Sciatic nerve (tissue), 2 donors: ENCODE results near the gene FAM240B. TPM values are rescaled to one million over a fixed set of nuclear protein-coding genes. Genes with fewer than 3 reads are reported as not detected.

ENCODE experiments used
- ATAC-seq: fragments of 200-7000 bp; cut with Tn5 transposase; one replicate; pipeline ENCODE4 v1.9.1; 2020; ENCODE audit warnings: mild to moderate bottlenecking, moderate library complexity
- DNase-seq: peaks from one replicate; pipeline ENCODE4 v3.0.0-alpha.2; 2020; ENCODE audit warnings: low spot score
- intact Hi-C: fragments of 100-400 bp; cut with DNase I; formaldehyde crosslinking; loops from one replicate; pipeline ENCODE4 v1.14.2; 2022
- total RNA-seq: library from RNA; stranded (reverse); fragmentation: NEBNext Ultra II Directional; extraction: Animal tissue kit (Norgen Biotek cat#: 25700); gene quantifications from one replicate; pipeline ENCODE4 v1.2.1, GENCODE V29; 2021
- donor health status: DM: no; HTN: no; CAD: no.
- donor health status: DM: no; HTN: no; CAD: no.

FAM240B gene
- not detected for total RNA-seq

DNA sequence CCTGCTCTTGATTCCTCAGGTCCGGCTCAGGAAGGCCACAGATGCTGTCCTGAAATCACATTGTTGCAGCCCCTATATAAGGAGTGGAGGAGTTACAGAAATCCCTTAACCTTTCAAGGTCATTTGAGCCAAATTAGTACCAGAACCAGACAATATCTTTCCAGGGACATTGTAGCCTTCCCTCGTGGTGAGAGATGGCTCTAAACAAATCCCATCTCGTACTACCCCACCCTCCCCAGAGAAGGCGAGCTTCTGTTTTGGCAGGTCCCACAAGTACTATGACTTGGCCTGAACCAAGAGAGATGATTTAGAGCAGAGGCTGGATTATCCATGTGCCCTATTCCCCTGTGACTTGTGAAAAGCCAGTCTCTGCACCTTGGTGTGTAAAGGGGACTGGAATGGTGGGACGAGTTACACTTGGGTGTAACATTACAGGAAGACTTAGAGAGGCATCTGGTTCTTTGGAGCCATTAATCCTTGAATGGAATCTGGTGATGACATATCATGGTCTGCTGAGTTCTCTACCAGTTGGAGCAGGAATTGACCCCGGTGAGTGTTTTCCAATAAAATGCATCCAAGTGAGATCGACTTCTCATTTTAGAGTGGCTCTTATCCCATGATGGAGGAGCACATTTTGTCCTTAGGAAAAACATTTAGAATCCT, at the start of gene FAM240B:
TSS of gene FAM240B (minus strand) at position 51 of the 663 bp plus-strand sequence. CDS start 16,134 bp downstream, outside the sequence.
- DNase-seq (no peak), ATAC-seq (no peak)
- intact Hi-C loops = no loop called here

DNA sequence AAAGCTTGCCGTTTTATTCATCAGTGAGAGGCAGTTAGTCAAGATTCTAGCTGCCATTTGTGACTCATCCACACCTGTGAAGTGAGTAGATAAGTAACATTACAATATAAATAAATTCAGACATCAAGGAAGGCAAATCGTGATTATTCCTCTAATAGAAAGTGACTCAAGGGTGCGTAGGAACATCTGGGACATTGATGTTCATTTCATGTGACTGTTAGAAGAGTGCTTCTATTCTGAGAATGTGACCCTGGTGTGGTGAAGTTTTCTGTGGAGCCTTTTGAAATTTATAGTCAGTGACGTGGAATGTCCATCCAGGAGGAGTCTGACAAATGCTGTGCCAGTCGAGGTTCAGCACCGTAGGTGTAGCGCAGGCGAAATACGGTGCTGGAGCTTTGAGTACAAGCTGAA, 48.4 kb upstream of the FAM240B start:
- intact Hi-C loops = no loop called here
- ATAC-seq = no peak
- DNase-seq = no peak

DNA sequence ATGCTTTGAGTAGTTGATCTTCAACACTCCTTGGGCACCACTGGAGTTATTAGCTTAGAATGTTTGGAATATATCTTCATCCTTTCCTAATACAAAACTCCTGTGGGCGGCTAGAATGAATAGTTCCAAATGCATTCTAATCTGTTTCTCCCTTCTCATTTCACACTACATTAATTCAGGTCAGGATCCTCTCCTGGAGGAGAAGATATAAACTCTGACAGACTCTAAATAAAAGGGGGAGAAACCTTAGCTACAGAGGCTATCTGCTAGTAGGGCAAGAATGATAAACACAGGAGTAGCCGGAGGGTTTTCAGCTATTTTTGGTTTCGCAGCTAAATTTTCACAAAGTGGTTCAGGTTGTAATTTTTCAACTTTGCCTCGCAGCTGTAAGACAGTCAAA, 45.2 kb upstream of the FAM240B start:
- DNase-seq (no peak), ATAC-seq (no peak)
- intact Hi-C loops = no loop called here

DNA sequence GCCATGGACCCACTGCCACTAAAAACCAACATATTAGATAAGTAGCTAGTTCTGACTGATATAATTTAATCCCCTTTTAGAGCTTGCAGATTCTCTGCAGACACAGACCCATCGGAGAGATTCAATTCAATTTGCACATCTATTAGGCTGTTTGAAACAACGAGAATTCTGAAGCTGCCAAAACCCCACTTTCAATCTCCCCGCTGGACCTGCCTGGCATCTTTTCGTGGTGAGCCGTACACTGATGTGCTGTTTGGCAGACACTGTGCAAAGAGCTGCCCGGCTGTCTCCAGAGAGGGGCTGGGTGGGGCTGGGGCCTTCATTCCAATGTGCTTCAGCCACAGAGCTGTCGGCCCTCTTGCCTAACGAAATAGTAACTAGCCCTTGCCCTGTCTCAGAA, 42.1 kb upstream of the FAM240B start:
- intact Hi-C loops = no loop called here
- DNase-seq (no peak), ATAC-seq (no peak)

DNA sequence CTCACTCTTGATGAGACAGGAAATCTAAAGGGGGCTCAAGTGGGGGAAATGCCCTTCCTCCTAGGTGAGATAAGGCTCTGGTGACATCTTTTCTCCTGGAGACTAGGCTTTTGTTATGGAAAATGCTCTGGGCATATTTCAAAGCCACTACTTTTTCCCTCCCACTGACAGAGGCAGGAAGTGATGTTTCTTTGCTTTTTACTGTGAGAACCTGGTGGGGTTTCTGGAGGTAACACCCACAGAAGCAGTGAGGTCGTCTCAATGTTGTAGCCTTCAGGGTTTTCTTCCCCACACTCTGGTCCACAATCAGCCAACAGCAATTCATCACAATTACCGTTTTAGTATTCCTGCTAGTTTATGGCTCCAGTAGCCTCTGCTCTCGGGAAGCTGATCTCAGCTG, 41.4 kb upstream of the FAM240B start:
- intact Hi-C loops = no loop called here
- DNase-seq (no peak), ATAC-seq (no peak)

GRCh38 chr9:38756702-38757101, 36.8 kb upstream of the FAM240B start:
- intact Hi-C loops = no loop called here
- ATAC-seq (no peak), DNase-seq (no peak)

DNA sequence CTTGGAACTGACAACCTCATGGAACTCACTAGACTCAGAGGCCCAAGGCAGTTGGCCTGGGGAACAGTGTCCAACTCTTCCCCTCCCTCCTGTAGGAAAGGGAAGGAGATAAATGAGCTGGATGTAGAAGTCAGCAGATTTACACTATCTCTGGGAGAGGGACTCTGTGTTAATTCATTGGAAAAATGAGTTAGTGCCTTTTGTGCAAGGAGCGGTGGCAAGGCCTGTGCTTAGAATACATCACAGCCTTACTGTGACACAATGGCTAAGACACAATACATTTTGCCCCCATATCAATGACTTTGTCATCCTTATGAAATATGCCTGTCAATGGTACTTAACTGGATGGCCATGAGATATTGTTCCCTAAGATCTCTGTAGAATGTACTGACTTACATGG, 28.0 kb upstream of the FAM240B start:
- ATAC-seq = no peak
- DNase-seq = no peak
- intact Hi-C loops = no loop called here

GRCh38 chr9:38747067-38747466, 27.1 kb upstream of the FAM240B start:
- intact Hi-C loops = no loop called here
- ATAC-seq = no peak

DNA sequence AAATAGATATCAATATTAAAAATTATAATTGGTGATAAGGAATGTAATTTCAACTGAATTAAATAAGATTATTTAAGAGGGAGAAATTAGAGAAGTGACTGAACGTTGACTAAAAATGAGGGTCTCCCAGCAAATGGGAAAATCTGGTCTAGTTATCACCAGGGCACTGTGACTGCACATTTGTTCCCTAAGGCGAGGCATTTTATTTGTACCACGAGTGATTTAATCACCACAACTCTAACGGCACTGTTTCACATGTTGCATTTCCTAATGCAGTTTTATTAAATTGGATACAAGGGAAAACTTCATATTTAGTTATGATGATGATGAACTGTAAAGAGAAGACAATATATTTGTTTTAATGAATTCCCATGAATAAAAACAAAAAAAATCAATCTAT, 26.4 kb upstream of the FAM240B start:
- DNase-seq (no peak), ATAC-seq (no peak)
- intact Hi-C loops = no loop called here

More at GRCh38 chr9:38747067-38747466, 27.1 kb upstream of the FAM240B start:
- no peak for DNase-seq

DNA sequence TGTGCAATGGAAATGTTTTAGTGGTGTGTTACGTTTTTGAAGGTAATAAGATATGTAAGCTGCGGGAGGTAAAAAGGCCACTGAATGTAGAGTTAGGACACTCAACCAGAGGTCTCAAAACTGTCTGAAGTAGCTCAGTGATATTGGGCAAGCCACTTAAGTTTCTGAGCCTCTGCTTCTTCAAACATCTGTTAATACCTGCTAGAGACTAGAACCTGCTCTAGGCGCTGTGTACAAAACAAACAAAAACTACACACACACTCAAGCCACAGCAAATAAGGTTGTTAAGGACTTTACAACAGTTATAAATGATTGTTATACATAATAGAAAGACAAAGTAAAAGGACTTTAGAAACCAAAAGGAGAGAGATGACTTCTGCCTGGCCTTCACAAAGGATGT, 24.6 kb upstream of the FAM240B start:
- no peak for ATAC-seq
- no peak for DNase-seq
- intact Hi-C loops = no loop called here

GRCh38 chr9:38737246-38737645, 17.3 kb upstream of the FAM240B start:
- ATAC-seq (no peak), DNase-seq (no peak)
- intact Hi-C loops = no loop called here

- DNase-seq (no peak), ATAC-seq (no peak)
- intact Hi-C loops = no loop called here
Observed at GRCh38 chr9:38734831-38735230, 14.9 kb upstream of the FAM240B start.

DNA sequence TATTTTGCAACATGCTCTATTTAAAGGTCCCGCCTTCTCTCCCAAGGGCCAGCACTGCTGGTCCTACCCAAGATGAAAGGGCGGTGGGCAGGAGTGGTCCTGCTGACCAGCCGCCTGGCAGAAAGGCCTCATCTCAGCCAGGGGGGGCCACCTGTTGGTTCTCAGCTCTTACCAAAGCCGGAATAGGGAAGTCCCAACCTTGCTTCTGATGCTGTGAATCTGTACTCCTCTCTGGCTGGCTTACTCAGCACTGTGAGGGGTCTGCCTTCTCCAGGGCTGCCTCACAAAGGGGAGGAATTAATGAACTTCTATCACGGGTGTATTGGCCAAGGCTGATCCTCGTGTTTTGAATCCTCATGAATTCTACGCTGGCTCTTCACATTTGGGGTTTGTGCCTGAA, 13.6 kb upstream of the FAM240B start:
- DNase-seq (no peak), ATAC-seq (no peak)
- intact Hi-C loops = no loop called here

GRCh38 chr9:38732885-38733284, 13.0 kb upstream of the FAM240B start:
- no peak for ATAC-seq
- no peak for DNase-seq
- intact Hi-C loops = no loop called here

DNA sequence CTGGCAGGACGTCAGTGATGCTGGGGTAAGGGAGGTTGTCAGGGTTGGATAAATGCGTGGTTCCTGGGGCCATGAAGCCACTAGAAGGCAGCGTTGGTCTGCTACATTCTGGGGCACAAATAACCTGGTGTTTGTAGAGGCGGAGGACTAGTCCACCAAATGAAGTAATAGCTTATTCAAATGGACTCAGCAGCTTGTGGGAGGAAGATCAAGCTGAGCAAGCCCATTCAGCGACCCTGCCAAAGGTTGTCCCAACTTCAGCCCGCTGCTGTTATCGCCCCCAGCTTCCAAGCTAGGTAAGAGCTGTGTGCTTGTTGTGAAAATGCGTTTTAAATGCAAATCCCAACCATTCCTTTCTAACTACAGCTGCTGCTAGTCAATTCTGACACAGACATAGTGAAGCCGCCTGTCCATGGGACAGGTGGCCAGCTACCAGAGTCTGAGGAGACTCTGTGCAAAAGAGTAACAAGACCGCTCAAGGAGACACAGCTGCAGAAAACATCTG, 7.6 kb upstream of the FAM240B start:
- ATAC-seq = no peak
- intact Hi-C loops = no loop called here
- no peak for DNase-seq

DNA sequence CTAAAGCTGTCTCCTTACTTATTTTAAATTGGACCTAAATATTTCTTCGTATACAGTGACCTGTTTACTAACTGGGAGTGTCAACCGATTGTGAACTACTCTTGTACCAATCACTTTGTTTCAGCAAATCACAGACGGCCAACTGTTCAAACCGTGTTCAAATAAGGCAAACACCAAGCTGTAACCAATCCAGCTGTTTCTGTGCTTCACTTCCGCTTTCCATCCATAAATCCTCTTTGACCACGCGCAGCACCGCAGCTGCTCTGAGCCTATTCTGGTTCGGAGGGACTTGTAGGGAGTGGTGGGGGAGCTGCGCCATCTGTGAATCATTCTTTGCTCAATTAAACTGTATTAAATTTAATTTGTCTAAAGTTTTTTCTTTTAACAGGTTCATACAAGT, 4.8 kb upstream of the FAM240B start:
- no peak for ATAC-seq
- intact Hi-C loops = no loop called here
- no peak for DNase-seq

DNA sequence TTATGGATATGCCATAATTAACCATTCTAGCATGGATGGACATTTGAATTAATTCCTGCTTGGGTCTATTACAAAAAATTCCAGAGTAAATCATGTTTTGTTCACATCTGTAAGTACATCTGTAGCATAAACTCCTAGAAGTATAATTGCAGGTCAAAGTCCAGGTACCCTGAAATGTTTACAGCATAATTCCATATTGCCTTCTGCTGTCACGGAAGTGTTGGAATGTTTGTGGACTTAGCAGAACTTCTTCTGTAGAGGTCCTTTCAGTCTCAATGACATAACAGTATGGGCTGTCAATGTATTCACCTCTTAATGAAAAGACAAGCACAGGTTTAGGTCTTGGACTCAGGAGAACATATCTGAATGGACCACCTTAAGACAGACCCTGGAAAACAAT, 1.8 kb downstream of the FAM240B start:
- ATAC-seq (no peak), DNase-seq (no peak)
- intact Hi-C loops = no loop called here

- intact Hi-C loops = no loop called here
- no peak for ATAC-seq
- no peak for DNase-seq
Observed at GRCh38 chr9:38715684-38716083, 4.2 kb downstream of the FAM240B start.

- DNase-seq (no peak), ATAC-seq (peak; percentile 98)
- intact Hi-C loops = no loop called here
Observed at GRCh38 chr9:38713426-38713825, 6.5 kb downstream of the FAM240B start.

- intact Hi-C loops = no loop called here
- no peak for DNase-seq
Observed at GRCh38 chr9:38708759-38709158, 11.2 kb downstream of the FAM240B start.

DNA sequence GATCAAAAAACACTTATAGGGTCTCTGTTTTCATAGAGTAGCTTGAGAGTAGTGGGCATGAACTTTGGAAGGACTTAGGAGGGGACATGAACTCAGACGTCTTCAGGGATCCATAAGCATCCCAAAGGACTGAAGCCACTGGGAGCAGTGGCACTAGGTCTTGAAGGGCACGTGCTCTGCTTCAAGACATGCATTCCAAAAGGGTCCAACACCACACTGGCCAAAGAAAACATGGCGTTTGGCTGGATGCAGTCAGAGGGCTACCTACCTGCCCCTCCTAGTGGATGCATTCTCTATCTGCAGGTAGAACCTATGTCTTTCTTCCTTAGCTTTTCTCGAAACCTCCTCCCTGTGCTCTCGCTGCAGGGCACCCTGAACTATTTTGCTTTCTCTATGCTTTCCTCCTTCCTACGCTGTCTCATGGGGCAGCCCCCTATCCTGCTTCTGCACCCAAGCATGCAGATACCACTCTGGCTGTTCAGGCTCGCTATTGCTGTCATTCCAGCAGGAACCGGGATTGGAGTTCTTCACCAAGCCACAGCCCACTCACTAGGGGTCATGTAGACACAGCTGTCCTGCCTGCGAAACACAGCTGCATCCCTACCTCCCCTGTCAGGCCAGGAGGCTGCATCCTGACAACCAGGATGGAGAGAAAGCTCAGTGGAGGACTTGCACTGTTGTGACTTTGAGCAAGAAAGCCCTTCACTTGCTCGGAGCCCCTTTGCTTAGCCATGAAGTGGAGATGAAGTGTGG, 11.9 kb downstream of the FAM240B start:
- intact Hi-C loops = no loop called here
- ATAC-seq (peak; percentile 67), DNase-seq (no peak)

More at GRCh38 chr9:38708759-38709158, 11.2 kb downstream of the FAM240B start:
- ATAC-seq = no peak
